Activated CD4-positive, alpha-beta T cell treated with anti-CD3 and anti-CD28 coated beads, Interleukin-2, Interleukin-6, amounts not matched to agents 100 ng/mL and 50 ng/mL, durations not matched to agents 16 hours and 8 hours (primary cell): ENCODE results near the gene AGGF1.
"Not testable (repeated sequence)": the region's sequence is repeated elsewhere in the genome, so short reads cannot be mapped to it uniquely, and the experiment has no call there.

Experiments
- DNase-seq: peaks from one replicate; pipeline ENCODE4 v3.0.0-alpha.2; 2020

Gene AGGF1, protein sequence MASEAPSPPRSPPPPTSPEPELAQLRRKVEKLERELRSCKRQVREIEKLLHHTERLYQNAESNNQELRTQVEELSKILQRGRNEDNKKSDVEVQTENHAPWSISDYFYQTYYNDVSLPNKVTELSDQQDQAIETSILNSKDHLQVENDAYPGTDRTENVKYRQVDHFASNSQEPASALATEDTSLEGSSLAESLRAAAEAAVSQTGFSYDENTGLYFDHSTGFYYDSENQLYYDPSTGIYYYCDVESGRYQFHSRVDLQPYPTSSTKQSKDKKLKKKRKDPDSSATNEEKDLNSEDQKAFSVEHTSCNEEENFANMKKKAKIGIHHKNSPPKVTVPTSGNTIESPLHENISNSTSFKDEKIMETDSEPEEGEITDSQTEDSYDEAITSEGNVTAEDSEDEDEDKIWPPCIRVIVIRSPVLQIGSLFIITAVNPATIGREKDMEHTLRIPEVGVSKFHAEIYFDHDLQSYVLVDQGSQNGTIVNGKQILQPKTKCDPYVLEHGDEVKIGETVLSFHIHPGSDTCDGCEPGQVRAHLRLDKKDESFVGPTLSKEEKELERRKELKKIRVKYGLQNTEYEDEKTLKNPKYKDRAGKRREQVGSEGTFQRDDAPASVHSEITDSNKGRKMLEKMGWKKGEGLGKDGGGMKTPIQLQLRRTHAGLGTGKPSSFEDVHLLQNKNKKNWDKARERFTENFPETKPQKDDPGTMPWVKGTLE

DNA sequence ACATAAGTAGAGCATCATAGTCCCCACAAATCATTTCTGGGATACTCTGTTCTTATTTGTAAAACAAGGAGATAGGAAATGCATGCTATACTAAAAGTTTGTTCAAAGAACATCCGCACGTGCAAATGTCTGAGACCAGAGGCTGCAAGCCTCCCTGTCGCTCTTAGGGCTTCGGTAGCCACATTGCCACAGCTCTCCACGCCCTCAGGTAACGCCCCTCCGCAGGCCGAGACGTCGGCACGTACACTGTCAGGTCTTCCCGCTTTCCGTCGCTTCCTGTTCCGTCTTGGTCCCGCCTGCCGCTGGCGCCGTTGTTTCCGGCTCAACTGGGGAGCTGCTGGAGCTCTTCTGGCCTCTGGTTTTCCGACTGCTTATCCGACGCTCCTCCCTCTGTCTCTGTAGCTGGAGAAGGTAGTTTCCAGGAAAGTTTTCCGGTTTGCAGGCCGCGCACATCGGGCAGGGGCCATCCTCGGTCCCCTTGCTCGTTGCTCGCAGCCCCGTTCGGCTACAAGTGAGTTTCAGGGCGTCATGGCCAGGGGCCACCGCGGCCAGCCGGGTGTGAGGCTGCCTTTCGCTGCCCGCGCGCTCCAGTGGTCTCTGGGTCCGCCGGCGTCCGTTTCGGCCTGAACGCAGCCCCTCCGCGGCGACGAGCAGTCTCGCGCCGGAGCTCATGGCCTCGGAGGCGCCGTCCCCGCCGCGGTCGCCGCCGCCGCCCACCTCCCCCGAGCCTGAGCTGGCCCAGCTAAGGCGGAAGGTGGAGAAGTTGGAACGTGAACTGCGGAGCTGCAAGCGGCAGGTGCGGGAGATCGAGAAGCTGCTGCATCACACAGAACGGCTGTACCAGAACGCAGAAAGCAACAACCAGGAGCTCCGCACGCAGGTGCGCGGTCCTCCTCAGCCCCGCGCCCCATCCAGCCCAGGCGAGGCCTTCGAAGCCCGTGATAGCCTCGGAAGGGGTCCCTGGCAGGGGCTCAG, at the start of gene AGGF1:
TSS of gene AGGF1 (plus strand) at position 308 of the 975 bp plus-strand sequence. CDS start at position 671, 363 bp downstream.
- peak; percentile 96 for DNase-seq

DNA sequence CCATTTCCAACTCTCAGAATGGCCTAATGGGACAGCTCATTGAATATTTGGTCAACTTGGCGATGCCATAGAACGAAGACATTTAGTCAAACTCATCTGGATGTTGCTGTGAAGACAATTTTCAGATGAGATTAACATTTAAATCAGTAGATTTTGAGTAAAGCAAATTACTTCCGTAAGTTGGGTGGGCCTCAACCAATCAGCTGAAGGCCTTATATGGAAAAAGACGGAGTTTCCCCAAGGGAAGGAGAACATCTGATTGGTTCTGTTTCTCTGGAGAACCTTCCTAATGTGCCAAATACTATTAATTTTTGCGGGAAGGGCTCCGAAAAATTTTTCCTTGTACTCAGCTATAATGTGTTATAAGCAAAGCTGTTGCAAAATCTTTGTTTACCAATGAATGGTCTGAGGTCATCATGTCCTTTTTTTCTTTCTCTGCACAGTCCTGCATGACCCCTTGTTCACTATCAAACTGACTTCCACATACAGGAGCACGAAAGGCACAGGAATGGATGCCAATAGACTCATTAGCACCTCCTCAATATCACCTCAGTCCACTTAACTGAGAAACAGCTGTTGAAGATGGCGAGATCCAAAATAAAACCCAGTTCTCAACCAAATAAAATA, 49.6 kb upstream of the AGGF1 start:
- DNase-seq: no peak

- DNase-seq: no peak
These were observed 47.8 kb upstream of the AGGF1 start for GRCh38 chr5:76982450-76982849.

DNA sequence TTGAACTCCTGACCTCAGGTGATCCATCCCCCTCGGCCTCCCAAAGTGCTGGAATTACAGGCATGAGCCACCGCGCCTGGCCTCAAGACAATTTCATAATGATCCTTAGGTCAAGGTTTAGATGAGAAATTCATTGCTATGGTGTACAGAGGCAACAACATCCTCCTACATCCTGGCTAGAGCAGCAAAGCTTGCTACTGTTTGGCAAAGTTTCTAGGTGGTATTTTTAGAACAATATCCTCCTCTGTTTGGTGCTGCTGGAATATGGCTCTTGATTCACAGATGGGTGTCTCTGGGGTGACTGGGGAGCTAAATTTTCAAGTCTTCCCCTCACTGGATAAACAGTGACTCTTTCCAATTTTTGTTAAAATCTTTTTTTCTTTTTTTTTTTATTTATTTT, 46.7 kb upstream of the AGGF1 start:
- DNase-seq: no peak

- no peak for DNase-seq
These were observed 43.2 kb upstream of the AGGF1 start for GRCh38 chr5:76986825-76987526.

GRCh38 chr5:76990899-76991459, 39.2 kb upstream of the AGGF1 start:
- DNase-seq: no peak

GRCh38 chr5:76993436-76993835, 36.8 kb upstream of the AGGF1 start:
- not testable (repeated sequence) for DNase-seq

- DNase-seq: no peak
These were observed 35.9 kb upstream of the AGGF1 start for GRCh38 chr5:76994337-76994736.

- not testable (repeated sequence) for DNase-seq
These were observed 32.0 kb upstream of the AGGF1 start for GRCh38 chr5:76998251-76998650.

GRCh38 chr5:76999451-76999850, 30.8 kb upstream of the AGGF1 start:
- DNase-seq: no peak

- DNase-seq: no peak
These were observed 27.0 kb upstream of the AGGF1 start for GRCh38 chr5:77003246-77003645.

- DNase-seq: no peak
These were observed 24.1 kb upstream of the AGGF1 start for GRCh38 chr5:77006124-77006523.

GRCh38 chr5:77008413-77008812, 21.8 kb upstream of the AGGF1 start:
- no peak for DNase-seq

- DNase-seq: no peak
These were observed 20.0 kb upstream of the AGGF1 start for GRCh38 chr5:77010243-77010642.

GRCh38 chr5:77011498-77011897, 18.7 kb upstream of the AGGF1 start:
- DNase-seq: no peak

DNA sequence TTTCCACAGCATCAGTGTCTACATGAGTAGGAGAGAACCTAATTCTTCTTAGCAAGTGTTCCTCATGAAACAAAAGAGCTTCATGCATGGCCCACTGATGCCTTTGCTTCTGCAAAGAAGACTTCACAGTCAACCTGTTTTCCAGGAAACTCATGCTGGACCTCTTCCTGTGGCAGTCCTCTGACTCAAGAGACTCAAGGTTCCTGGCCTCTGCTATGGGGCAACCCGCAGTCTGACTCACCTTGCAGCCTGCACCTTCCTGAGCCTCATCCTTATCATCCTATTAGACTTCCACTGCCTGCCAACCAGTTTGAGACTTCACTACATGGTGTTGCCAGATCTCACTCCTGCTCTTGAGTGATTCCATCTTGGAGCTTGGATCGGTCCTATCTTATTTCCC, 17.6 kb upstream of the AGGF1 start:
- DNase-seq: peak; percentile 24

DNA sequence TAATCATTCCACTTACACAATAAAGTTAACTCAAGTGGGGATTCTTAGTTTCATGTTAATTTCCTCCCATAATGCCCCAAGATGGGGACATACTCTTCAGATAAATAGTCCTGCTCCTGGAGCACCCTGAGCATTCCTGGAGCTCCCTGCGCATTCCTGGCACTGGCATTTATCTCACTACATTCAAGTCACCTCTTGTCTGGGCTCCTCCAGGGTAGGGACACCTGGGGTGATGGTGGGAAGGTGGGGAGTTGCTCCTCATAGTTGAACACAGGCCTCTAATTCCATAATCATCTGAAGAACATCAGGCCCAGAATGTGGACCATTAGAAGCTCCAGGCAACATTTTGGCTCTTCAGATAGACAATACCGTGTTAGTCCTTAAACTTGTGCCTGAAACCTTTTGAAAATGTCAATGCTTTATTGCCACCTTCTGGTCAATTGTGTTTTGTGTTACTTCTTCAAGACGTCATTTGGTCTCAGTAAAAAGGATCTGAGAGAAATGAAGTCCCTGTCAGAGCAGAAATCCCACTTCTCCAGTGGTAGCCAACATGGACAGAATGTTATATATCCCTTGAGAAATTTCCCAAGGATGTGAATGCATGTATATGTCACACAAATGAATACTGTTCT, 14.2 kb upstream of the AGGF1 start:
- DNase-seq: peak; percentile 36

GRCh38 chr5:77016962-77017361, 13.2 kb upstream of the AGGF1 start:
- DNase-seq: no peak

DNA sequence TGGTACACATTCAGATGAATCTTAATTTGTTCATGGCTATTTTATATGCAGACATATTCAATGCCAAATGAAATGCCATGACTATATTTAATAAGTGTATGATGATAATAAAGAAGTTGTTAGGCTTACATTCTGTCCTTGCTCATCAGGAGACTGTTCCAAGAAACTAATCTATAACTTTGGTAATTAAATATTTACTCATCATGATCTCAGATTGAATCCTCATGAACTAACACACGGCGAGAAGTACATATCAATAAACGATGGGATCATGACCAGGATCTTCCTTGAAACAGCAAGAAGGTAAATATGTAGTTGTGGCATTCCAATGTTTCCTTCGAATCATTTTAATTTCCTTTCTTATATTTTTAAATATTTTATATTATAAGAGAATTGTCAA, 12.5 kb upstream of the AGGF1 start:
- no peak for DNase-seq

DNA sequence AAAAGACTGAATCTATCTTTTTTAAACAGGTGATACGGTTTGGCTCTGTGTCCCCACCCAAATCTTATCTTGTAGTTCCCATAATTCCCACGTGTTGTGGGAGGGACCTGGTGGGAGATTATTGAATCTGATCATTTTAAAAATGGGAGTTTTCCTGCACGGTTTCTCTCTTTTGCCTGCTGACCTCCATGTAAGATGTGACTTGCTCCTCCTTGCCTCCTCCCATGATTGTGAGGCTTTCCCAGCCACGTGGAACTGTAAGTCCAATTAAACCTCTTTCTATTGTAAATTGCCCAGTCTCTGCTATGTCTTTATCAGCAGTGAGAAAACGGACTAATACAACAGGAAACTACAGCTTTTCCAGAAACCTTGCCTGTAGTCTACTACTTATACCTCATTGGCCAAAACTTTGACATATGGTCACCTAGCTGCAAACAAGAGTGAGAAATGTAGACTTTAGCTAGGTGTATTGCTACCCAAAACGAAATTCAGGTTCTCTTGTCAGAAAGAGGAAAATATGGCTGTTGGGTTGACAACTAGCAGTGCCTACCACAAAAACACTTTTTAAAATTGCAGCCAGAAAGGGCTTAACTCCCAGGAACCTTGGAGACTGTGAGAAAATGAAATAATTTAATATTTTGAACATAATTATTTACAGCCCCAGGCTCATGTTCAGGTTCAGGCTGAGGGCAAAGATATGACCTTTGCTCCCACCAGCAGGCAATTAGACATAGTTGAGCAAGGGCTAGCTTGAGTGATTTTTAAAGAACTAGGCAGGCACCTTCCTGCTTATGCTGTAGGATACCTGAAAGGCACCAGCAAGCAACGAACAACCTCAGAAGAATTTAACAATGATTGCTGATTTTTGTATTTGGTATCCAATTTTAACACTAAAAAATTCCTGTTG, 7.4 kb upstream of the AGGF1 start:
- DNase-seq: no peak
